ENCODE data around the gene GRIK1.

GRCh38 chr21:29763674-29764073 lies 176.1 kb downstream of the GRIK1 start:
- TF ChIP-seq CTCF (IDR thresholded peaks at IDR 0.05; ENCODE audit: low read length) (no peak), EZH2 (IDR thresholded peaks at IDR 0.05; ENCODE audit: borderline replicate concordance, low read length) (no peak)
